Gastrocnemius medialis (tissue), 4 donors: ENCODE data around the gene SDHAF3. TPM values are rescaled to one million over a fixed set of nuclear protein-coding genes. Genes with fewer than 3 reads are reported as not detected.
"Not testable (repeated sequence)": the region's sequence is repeated elsewhere in the genome, so short reads cannot be mapped to it uniquely, and the experiment has no call there.

Source experiments
- ATAC-seq, 2 donors: fragments of 150-250 bp; one replicate each; pipeline ENCODE4 v1.9.1; 2016
- DNase-seq, 2 donors: peaks; one replicate each; pipeline ENCODE4 v3.0.0-alpha.2; 2019
- H3K27ac ChIP-seq, 4 donors: fragments of 200-600 bp; sonication (generic); 1 replicate in 1 of 4; 2 replicates in 3 of 4; pipeline ENCODE4 v1.5.1; 2016 to 2018; ENCODE audit warnings: mild to moderate bottlenecking in 2 of 4, moderate library complexity in 1 of 4
- H3K27me3 ChIP-seq, 3 donors: fragments of 200-600 bp; sonication (generic) in 2 of 3; 1 replicate in 1 of 3; 2 replicates in 2 of 3; pipeline versions ENCODE4 v1.5.1 to v1.6.0; 2016 to 2019; ENCODE audit warnings: mild to moderate bottlenecking in 1 of 3, moderate library complexity in 1 of 3
- H3K36me3 ChIP-seq, 2 donors: fragments of 200-600 bp; sonication (generic) in 1 of 2; one replicate each; pipeline ENCODE4 v1.5.1; 2017 to 2018
- H3K4me1 ChIP-seq, 2 donors: fragments of 200-600 bp; sonication (generic) in 1 of 2; one replicate each; pipeline ENCODE4 v1.5.1; 2016 to 2017; ENCODE audit warnings: mild to moderate bottlenecking in 2 of 2
- H3K4me3 ChIP-seq, 4 donors: fragments of 200-600 bp; sonication (generic) in 3 of 4; 1 replicate in 1 of 4; 2 replicates in 3 of 4; pipeline ENCODE4 v1.5.1; 2016 to 2019; ENCODE audit warnings: mild to moderate bottlenecking in 2 of 4
- H3K9me3 ChIP-seq, 3 donors: fragments of 200-600 bp; sonication (generic) in 2 of 3; 1 replicate in 1 of 3; 2 replicates in 2 of 3; pipeline ENCODE4 v1.5.1; 2016 to 2019
- CTCF ChIP-seq, 5 experiments: fragments of 450-650 bp in 3 of 5; fragments of 200-600 bp in 2 of 5; sonication (generic) in 2 of 5; IDR thresholded peaks in 4 of 5; conservative IDR thresholded peaks in 1 of 5; 1 replicate in 4 of 5; 2 replicates in 1 of 5; pipeline ENCODE4 v1.5.1; 2016 to 2019; ENCODE audit warnings: antibody characterized with exemption in 5 of 5, mild to moderate bottlenecking in 3 of 5, moderate library complexity in 3 of 5
- POLR2A ChIP-seq, 2 donors: fragments of 450-650 bp; IDR thresholded peaks; one replicate each; pipeline ENCODE4 v1.6.1; 2017; ENCODE audit warnings: antibody characterized with exemption in 2 of 2, mild to moderate bottlenecking in 2 of 2, moderate library complexity in 2 of 2
- in situ Hi-C, 4 donors: fragments of 200-750 bp; cut with MboI; loops; one replicate each; pipeline versions ENCODE4 v1.15.0 to v1.8.0; 2017; ENCODE audit warnings: low sequenced_read_pairs in 4 of 4
- intact Hi-C: fragments of 100-400 bp; cut with DNase I; formaldehyde crosslinking; loops from one replicate; pipeline ENCODE4 v1.15.1; 2023; ENCODE audit warnings: low total_unique reads
- total RNA-seq, 4 donors: library from RNA; depleted of rRNA; stranded (reverse); fragments of >200 nt; gene quantifications; one replicate each; pipeline versions ENCODE4 v1.1.0 to v1.2.3, GENCODE V29; 2016

SDHAF3 gene
- total RNA-seq, 4 donors from 2014 or later = 3.9 to 12.4 (median 6.4) TPM

- DNase-seq (no peak), ATAC-seq (no peak)
- Histone ChIP-seq H3K9me3 (no peaks in the 10 kb centered on the region), H3K36me3 (no peaks in the 10 kb centered on the region), H3K27ac (no peak overlapping the region), H3K4me3 (no peak overlapping the region), H3K4me1 (peaks cover 14 to 22% of the 10 kb centered on the region in 2 donors), H3K27me3 (no peaks in the 10 kb centered on the region)
- TF ChIP-seq POLR2A (IDR thresholded peaks at IDR 0.05) (no peak), CTCF (IDR thresholded peaks at IDR 0.05 in 4 of 5, conservative IDR thresholded peaks at IDR 0.05 in 1 of 5) (no peak)
- intact Hi-C loops (no loop called here), in situ Hi-C loops (loop anchor here in 1 of 4 donors (25.0 kb wide), 1 partner anchor 718 kb away; no protein-coding TSS in a partner anchor)
These were observed 2.2 kb downstream of the SDHAF3 start for GRCh38 chr7:97119747-97120146.

GRCh38 chr7:97120713-97121457 is 3.4 kb downstream of the SDHAF3 start:
- no peak for DNase-seq
- Histone ChIP-seq H3K27me3 (no peaks in the 10 kb centered on the region), H3K9me3 (no peaks in the 10 kb centered on the region), H3K4me3 (no peak overlapping the region), H3K4me1 (peaks cover 14 to 22% of the 10 kb centered on the region in 2 donors), H3K27ac (no peak overlapping the region), H3K36me3 (no peaks in the 10 kb centered on the region)
- no peak for ATAC-seq
- no peak for TF ChIP-seq CTCF (IDR thresholded peaks at IDR 0.05 in 4 of 5, conservative IDR thresholded peaks at IDR 0.05 in 1 of 5)
- TF ChIP-seq POLR2A (IDR thresholded peaks at IDR 0.05) = no peak
- intact Hi-C loops = no loop called here
- in situ Hi-C loops = loop anchor here in 1 of 4 donors (25.0 kb wide), 1 partner anchor 716 kb away; no protein-coding TSS in a partner anchor

GRCh38 chr7:97123115-97123514 is 5.6 kb downstream of the SDHAF3 start:
- H3K4me3 ChIP-seq, H3K9me3 ChIP-seq, intact Hi-C loops, H3K36me3 ChIP-seq, H3K27me3 ChIP-seq, H3K27ac ChIP-seq, ATAC-seq, DNase-seq: not testable (repeated sequence)
- in situ Hi-C loops = loop anchor here in 1 of 4 donors (25.0 kb wide), 1 partner anchor 714 kb away; no protein-coding TSS in a partner anchor
- peaks cover 14 to 17% of the 10 kb centered on the region in 2 donors for H3K4me1 ChIP-seq

- in situ Hi-C loops (no loop called here), intact Hi-C loops (no loop called here)
- Histone ChIP-seq H3K27ac (no peak overlapping the region), H3K4me3 (no peak overlapping the region), H3K36me3 (no peaks in the 10 kb centered on the region), H3K9me3 (no peaks in the 10 kb centered on the region), H3K4me1 (no peaks in the 10 kb centered on the region), H3K27me3 (no peaks in the 10 kb centered on the region)
- no peak for TF ChIP-seq CTCF (IDR thresholded peaks at IDR 0.05 in 4 of 5, conservative IDR thresholded peaks at IDR 0.05 in 1 of 5)
- no peak for TF ChIP-seq POLR2A (IDR thresholded peaks at IDR 0.05)
- ATAC-seq (no peak), DNase-seq (no peak)
These were observed 9.1 kb downstream of the SDHAF3 start for GRCh38 chr7:97126483-97127171.

- TF ChIP-seq CTCF (IDR thresholded peaks at IDR 0.05 in 4 of 5, conservative IDR thresholded peaks at IDR 0.05 in 1 of 5) = no peak
- TF ChIP-seq POLR2A (IDR thresholded peaks at IDR 0.05) = no peak
- H3K4me1 ChIP-seq = no peaks in the 10 kb centered on the region
- no peak for DNase-seq
- intact Hi-C loops = no loop called here
- H3K36me3 ChIP-seq = no peaks in the 10 kb centered on the region
- H3K27ac ChIP-seq = no peak overlapping the region
- H3K4me3 ChIP-seq = no peak overlapping the region
- in situ Hi-C loops = no loop called here
- H3K27me3 ChIP-seq = no peaks in the 10 kb centered on the region
- ATAC-seq = no peak
- H3K9me3 ChIP-seq = no peaks in the 10 kb centered on the region
These were observed 11.2 kb downstream of the SDHAF3 start for GRCh38 chr7:97128736-97129135.
